Neural cell (in vitro differentiated cells): ENCODE data around the gene POLA2. TPM values are rescaled to one million over a fixed set of nuclear protein-coding genes. Genes with fewer than 3 reads are reported as not detected.

ENCODE experiments used
- H2AFZ ChIP-seq: fragments of 200-600, 300-800 bp; sonication (generic), shearing (Covaris generic); 2 replicates; pipeline ENCODE4 v1.6.0; 2014; ENCODE audit warnings: low read depth, mild to moderate bottlenecking, antibody characterized with exemption, low read length, moderate library complexity
- H3F3A ChIP-seq: fragments of 200-600 bp; shearing (Covaris generic); 2 replicates; pipeline ENCODE4 v1.6.1; 2016; ENCODE audit warnings: mild to moderate bottlenecking, moderate library complexity, mixed read lengths, antibody characterized with exemption, low read length; ENCODE audit not compliant: insufficient read depth, poor library complexity, severe bottlenecking
- H3K27ac ChIP-seq: fragments of 200-600, 300-800 bp; sonication (generic), shearing (Covaris generic); 2 replicates; pipeline ENCODE4 v1.5.1; 2014; ENCODE audit warnings: mild to moderate bottlenecking, low read length, moderate library complexity
- H3K27me3 ChIP-seq: fragments of 300-800, 200-600 bp; sonication (generic), shearing (Covaris generic); 2 replicates; pipeline ENCODE4 v1.6.0; 2014; ENCODE audit warnings: mild to moderate bottlenecking, low read depth, low read length, moderate library complexity; ENCODE audit not compliant: insufficient read depth
- H3K36me3 ChIP-seq: fragments of 300-800, 200-600 bp; sonication (generic), shearing (Covaris generic); 2 replicates; pipeline ENCODE4 v1.5.1; 2014; ENCODE audit warnings: mild to moderate bottlenecking, antibody characterized with exemption, low read length, moderate library complexity; ENCODE audit not compliant: insufficient read depth
- H3K4me2 ChIP-seq: fragments of 300-800, 200-600 bp; sonication (generic), shearing (Covaris generic); 2 replicates; pipeline ENCODE4 v1.6.0; 2014; ENCODE audit warnings: mild to moderate bottlenecking, low read length
- H3K4me3 ChIP-seq: fragments of 300-800, 200-600 bp; sonication (generic), shearing (Covaris generic); 2 replicates; pipeline ENCODE4 v1.5.1; 2014; ENCODE audit warnings: mild to moderate bottlenecking, low read length, moderate library complexity
- H3K79me2 ChIP-seq: fragments of 200-600 bp; shearing (Covaris generic); replicated peaks from 2 replicates; pipeline ENCODE4 v1.6.0; 2014; ENCODE audit warnings: mild to moderate bottlenecking, low read length, moderate library complexity; ENCODE audit not compliant: insufficient read depth
- H3K9ac ChIP-seq: fragments of 300-800, 200-600 bp; sonication (generic), shearing (Covaris generic); 2 replicates; pipeline ENCODE4 v1.6.1; 2016; ENCODE audit warnings: mild to moderate bottlenecking, low read length, mixed read lengths
- H3K9me2 ChIP-seq: fragments of 200-600 bp; shearing (Covaris generic); 2 replicates; pipeline ENCODE4 v1.6.1; 2016; ENCODE audit warnings: mild to moderate bottlenecking, low read length, mixed read lengths; ENCODE audit not compliant: insufficient read depth
- H3K9me3 ChIP-seq: fragments of 200-600, 300-800 bp; sonication (generic), shearing (Covaris generic); 2 replicates; pipeline ENCODE4 v1.6.1; 2016; ENCODE audit warnings: mild to moderate bottlenecking, mixed run types, low read length, moderate library complexity, mixed read lengths
- H4K20me1 ChIP-seq: fragments of 200-600 bp; shearing (Covaris generic); 2 replicates; pipeline ENCODE4 v1.6.1; 2016; ENCODE audit warnings: mild to moderate bottlenecking, mixed run types; ENCODE audit not compliant: insufficient read depth
- EP300 ChIP-seq: fragments of 450-650 bp; conservative IDR thresholded peaks from 2 replicates; pipeline ENCODE4 v1.6.1; 2014; ENCODE audit warnings: antibody characterized with exemption, mild to moderate bottlenecking, moderate library complexity; ENCODE audit not compliant: poor library complexity, severe bottlenecking
- EZH2 ChIP-seq: fragments of 200-600, 300-800 bp; shearing (Covaris generic), sonication (generic); IDR thresholded peaks from 2 replicates; pipeline ENCODE4 v1.6.1; 2014; ENCODE audit warnings: antibody characterized with exemption, low read length, borderline replicate concordance, mild to moderate bottlenecking; ENCODE audit not compliant: insufficient read depth, poor library complexity, severe bottlenecking
- MXI1 ChIP-seq: fragments of 450-650 bp; conservative IDR thresholded peaks from 2 replicates; pipeline ENCODE4 v1.6.1; 2014; ENCODE audit warnings: antibody characterized with exemption, mild to moderate bottlenecking; ENCODE audit not compliant: poor library complexity, severe bottlenecking
- POLR2AphosphoS5 ChIP-seq: IDR thresholded peaks from 2 replicates; pipeline ENCODE4 v1.6.1; 2012
- RAD21 ChIP-seq: fragments of 450-650 bp; conservative IDR thresholded peaks from 2 replicates; pipeline ENCODE4 v1.6.1; 2014; ENCODE audit warnings: antibody characterized with exemption, mild to moderate bottlenecking, moderate library complexity
- SMC3 ChIP-seq: fragments of 450-650 bp; conservative IDR thresholded peaks from 2 replicates; pipeline ENCODE4 v1.6.1; 2014; ENCODE audit warnings: antibody characterized with exemption, mild to moderate bottlenecking, moderate library complexity; ENCODE audit not compliant: poor library complexity
- TAF1 ChIP-seq: IDR thresholded peaks from 2 replicates; pipeline ENCODE4 v1.6.1; 2012; ENCODE audit warnings: low read depth
- polyA plus RNA-seq: library from polyadenylated mRNA; depleted of rRNA; stranded (reverse); fragments of >200 nt; gene quantifications from 2 replicates; pipeline ENCODE4 v1.2.3, GENCODE V29; 2014
- TF ChIP-seq, protein P1 (sequence below): fragments of 450-650 bp; IDR thresholded peaks from 2 replicates; pipeline ENCODE4 v1.5.1; 2014; ENCODE audit warnings: antibody characterized with exemption, mild to moderate bottlenecking, moderate library complexity; ENCODE audit not compliant: poor library complexity, severe bottlenecking
- TF ChIP-seq, protein P2 (sequence below): IDR thresholded peaks from 2 replicates; pipeline ENCODE4 v1.6.1; 2012; ENCODE audit warnings: borderline replicate concordance

Gene POLA2
- polyA plus RNA-seq, 1 donor from 2014 or later = 4.3 TPM

- H4K20me1 ChIP-seq = no peaks in the 10 kb centered on the region
- H3K27me3 ChIP-seq = peaks cover 4% of the 10 kb centered on the region
- no peaks in the 10 kb centered on the region for H3K9me2 ChIP-seq
- H3K36me3 ChIP-seq = no peaks in the 10 kb centered on the region
- no peak overlapping the region for H3K9ac ChIP-seq
- H3K4me2 ChIP-seq = no peak overlapping the region
- TF ChIP-seq, protein P1, sequence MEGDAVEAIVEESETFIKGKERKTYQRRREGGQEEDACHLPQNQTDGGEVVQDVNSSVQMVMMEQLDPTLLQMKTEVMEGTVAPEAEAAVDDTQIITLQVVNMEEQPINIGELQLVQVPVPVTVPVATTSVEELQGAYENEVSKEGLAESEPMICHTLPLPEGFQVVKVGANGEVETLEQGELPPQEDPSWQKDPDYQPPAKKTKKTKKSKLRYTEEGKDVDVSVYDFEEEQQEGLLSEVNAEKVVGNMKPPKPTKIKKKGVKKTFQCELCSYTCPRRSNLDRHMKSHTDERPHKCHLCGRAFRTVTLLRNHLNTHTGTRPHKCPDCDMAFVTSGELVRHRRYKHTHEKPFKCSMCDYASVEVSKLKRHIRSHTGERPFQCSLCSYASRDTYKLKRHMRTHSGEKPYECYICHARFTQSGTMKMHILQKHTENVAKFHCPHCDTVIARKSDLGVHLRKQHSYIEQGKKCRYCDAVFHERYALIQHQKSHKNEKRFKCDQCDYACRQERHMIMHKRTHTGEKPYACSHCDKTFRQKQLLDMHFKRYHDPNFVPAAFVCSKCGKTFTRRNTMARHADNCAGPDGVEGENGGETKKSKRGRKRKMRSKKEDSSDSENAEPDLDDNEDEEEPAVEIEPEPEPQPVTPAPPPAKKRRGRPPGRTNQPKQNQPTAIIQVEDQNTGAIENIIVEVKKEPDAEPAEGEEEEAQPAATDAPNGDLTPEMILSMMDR = no peak
- TF ChIP-seq EZH2 = no peak
- no peak for TF ChIP-seq SMC3
- no peak for TF ChIP-seq RAD21
- no peak for TF ChIP-seq POLR2AphosphoS5
- TF ChIP-seq TAF1 = no peak
- no peak for TF ChIP-seq EP300
- no peak for TF ChIP-seq MXI1
- TF ChIP-seq, protein P2, sequence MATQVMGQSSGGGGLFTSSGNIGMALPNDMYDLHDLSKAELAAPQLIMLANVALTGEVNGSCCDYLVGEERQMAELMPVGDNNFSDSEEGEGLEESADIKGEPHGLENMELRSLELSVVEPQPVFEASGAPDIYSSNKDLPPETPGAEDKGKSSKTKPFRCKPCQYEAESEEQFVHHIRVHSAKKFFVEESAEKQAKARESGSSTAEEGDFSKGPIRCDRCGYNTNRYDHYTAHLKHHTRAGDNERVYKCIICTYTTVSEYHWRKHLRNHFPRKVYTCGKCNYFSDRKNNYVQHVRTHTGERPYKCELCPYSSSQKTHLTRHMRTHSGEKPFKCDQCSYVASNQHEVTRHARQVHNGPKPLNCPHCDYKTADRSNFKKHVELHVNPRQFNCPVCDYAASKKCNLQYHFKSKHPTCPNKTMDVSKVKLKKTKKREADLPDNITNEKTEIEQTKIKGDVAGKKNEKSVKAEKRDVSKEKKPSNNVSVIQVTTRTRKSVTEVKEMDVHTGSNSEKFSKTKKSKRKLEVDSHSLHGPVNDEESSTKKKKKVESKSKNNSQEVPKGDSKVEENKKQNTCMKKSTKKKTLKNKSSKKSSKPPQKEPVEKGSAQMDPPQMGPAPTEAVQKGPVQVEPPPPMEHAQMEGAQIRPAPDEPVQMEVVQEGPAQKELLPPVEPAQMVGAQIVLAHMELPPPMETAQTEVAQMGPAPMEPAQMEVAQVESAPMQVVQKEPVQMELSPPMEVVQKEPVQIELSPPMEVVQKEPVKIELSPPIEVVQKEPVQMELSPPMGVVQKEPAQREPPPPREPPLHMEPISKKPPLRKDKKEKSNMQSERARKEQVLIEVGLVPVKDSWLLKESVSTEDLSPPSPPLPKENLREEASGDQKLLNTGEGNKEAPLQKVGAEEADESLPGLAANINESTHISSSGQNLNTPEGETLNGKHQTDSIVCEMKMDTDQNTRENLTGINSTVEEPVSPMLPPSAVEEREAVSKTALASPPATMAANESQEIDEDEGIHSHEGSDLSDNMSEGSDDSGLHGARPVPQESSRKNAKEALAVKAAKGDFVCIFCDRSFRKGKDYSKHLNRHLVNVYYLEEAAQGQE = no peak
- no peaks in the 10 kb centered on the region for H3K79me2 ChIP-seq
- no peak overlapping the region for H2AFZ ChIP-seq
- no peak overlapping the region for H3K4me3 ChIP-seq
- no peaks in the 10 kb centered on the region for H3F3A ChIP-seq
- no peak overlapping the region for H3K27ac ChIP-seq
- H3K9me3 ChIP-seq = no peaks in the 10 kb centered on the region
Measured at GRCh38 chr11:65226103-65226442, 35.7 kb upstream of the POLA2 start.

DNA sequence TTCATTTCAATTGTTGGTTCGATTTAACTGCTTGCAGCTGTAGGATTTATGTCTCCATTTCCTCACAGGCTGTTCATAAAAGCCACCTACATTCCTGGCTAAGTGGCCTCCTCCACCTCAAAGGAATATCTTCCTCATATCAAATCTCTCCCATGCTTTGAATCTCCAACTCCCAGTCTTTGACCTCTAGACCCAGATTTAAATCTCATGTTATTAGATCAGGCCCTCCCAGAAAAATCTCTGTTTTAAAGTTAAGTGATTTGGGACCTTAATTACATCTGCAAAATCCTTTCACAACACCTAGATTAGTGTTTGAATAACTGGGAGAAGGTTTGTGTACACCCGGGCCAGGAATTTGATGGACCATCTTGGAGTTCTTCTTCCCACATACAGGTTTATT is 33.9 kb upstream of the POLA2 start:
- Histone ChIP-seq H4K20me1 (no peaks in the 10 kb centered on the region), H3K9me2 (no peaks in the 10 kb centered on the region), H3K4me2 (no peak overlapping the region), H3F3A (no peaks in the 10 kb centered on the region), H3K9ac (no peak overlapping the region), H2AFZ (no peak overlapping the region), H3K27ac (no peak overlapping the region), H3K27me3 (peaks cover 4% of the 10 kb centered on the region), H3K9me3 (no peaks in the 10 kb centered on the region), H3K36me3 (no peaks in the 10 kb centered on the region), H3K79me2 (no peaks in the 10 kb centered on the region), H3K4me3 (no peak overlapping the region)
- TF ChIP-seq, protein P2 = no peak
- TF ChIP-seq RAD21 (no peak), SMC3 (no peak), MXI1 (no peak), TAF1 (no peak), POLR2AphosphoS5 (no peak), EP300 (no peak), EZH2 (no peak)
- TF ChIP-seq, protein P1 = no peak
